Esophagus squamous epithelium (tissue), 5 donors: ENCODE results near the gene THBS3. TPM values are rescaled to one million over a fixed set of nuclear protein-coding genes. Genes with fewer than 3 reads are reported as not detected.
A peak's percentile ranks its signal among the peaks of the same experiment; 100 is the strongest.

ENCODE experiments used
- DNase-seq: peaks from one replicate; lab custom pipeline; 2025; lab: John Stamatoyannopoulos, UW
- H3K27ac ChIP-seq, 4 donors: fragments of 200-600 bp; sonication (generic); one replicate each; pipeline ENCODE4 v1.5.1; 2016 to 2019; ENCODE audit warnings: mild to moderate bottlenecking in 1 of 4
- H3K27me3 ChIP-seq, 4 donors: fragments of 200-600 bp; sonication (generic); 1 replicate in 3 of 4; 2 replicates in 1 of 4; pipeline versions ENCODE4 v1.5.1 to v1.6.0; 2017 to 2021; ENCODE audit warnings: antibody characterized with exemption in 1 of 4
- H3K36me3 ChIP-seq, 3 donors: fragments of 200-600 bp; sonication (generic); one replicate each; pipeline ENCODE4 v1.5.1; 2016 to 2019
- H3K4me1 ChIP-seq, 3 donors: fragments of 200-600 bp; sonication (generic); one replicate each; pipeline ENCODE4 v1.5.1; 2017 to 2019
- H3K4me3 ChIP-seq, 4 donors: fragments of 200-600 bp; sonication (generic); 1 replicate in 3 of 4; 2 replicates in 1 of 4; pipeline ENCODE4 v1.5.1; 2016 to 2019; ENCODE audit warnings: mild to moderate bottlenecking in 2 of 4, moderate library complexity in 1 of 4
- H3K9me3 ChIP-seq, 3 donors: fragments of 200-600 bp; sonication (generic); one replicate each; pipeline ENCODE4 v1.5.1; 2016 to 2019
- CTCF ChIP-seq, 6 experiments: fragments of 450-650 bp in 4 of 6; fragments of 200-600 bp in 2 of 6; sonication (generic) in 2 of 6; IDR thresholded peaks; one replicate each; pipeline ENCODE4 v1.5.1; 2016 to 2019; ENCODE audit warnings: antibody characterized with exemption in 6 of 6, mild to moderate bottlenecking in 4 of 6, moderate library complexity in 4 of 6
- POLR2A ChIP-seq, 4 donors: fragments of 450-650 bp; IDR thresholded peaks; one replicate each; pipeline ENCODE4 v1.6.1; 2017; ENCODE audit warnings: antibody characterized with exemption in 4 of 4, mild to moderate bottlenecking in 4 of 4, moderate library complexity in 3 of 4
- WGBS, 2 donors: methylation state at CpG; one replicate each; pipeline ENCODE4 v1.1.5; 2018; 5-methylcytosine and 5-hydroxymethylcytosine counted together
- intact Hi-C: fragments of 100-400 bp; cut with DNase I; formaldehyde crosslinking; loops from one replicate; pipeline ENCODE4 v1.15.0; 2022
- total RNA-seq, 4 donors: library from RNA; depleted of rRNA; stranded (reverse); fragments of >200 nt; gene quantifications; one replicate each; pipeline ENCODE4 v1.1.0, GENCODE V29; 2016
- donor health status: DM: yes; HTN: yes; CAD: no.

Gene THBS3
- 10 to 100 TPM in 3 of 4 donors, 1 to 10 TPM in 1; 8.7 to 18.5 (median 11.1) TPM for total RNA-seq

DNA sequence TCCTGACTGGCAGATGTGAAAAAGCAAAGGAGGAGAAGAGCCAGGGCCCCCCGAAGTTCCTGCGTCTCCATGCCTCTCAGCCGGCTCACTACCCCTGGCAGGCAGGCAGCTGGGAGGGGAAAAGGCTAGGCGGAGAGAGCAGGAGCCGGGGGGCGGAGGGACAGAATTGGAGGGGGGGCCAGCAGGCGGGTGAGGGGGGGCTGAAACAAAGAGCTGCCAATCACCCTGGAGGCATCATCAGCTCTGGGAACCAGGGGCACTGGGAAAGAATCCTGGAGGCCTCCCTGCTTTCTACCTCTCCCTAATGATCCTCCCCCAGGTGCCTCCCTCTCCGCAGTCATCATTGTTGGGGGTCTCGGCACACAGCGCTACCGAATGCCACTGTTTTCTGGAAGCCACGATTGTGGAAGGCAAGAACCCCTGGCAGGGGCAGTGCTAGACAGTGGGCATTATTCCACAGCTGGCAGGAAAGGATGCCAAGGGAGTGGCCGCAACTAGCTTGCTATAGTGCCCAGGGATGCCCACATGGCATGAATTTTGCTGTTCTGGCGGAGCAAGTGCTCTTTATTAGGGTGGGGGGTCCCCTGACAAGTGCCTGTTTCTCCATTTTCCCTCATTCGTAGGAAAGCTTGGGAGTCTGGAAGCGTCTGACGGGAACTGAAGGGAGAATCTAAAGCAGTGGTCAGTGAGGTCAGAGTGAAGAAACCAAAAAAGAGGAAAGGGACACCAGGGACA lies at the start of gene THBS3:
TSS of gene THBS3 (minus strand) at position 92 of the 735 bp plus-strand sequence. CDS start at position 71, 21 bp downstream.
- Histone ChIP-seq H3K9me3 (no peaks in the 10 kb centered on the region), H3K4me1 (peaks cover 21 to 47% (median 26%) of the 10 kb centered on the region in 3 donors), H3K4me3 (peak within 1 kb of the TSS; percentile 79 to 100 (median 86)), H3K36me3 (peaks cover 0 to 26% (median 0%) of the 10 kb centered on the region in 3 donors), H3K27me3 (no peaks in the 10 kb centered on the region), H3K27ac (peak within 1 kb of the TSS; percentile 97 to 99 (median 98))
- TF ChIP-seq CTCF (IDR thresholded peaks at IDR 0.05) (no peak), POLR2A (IDR thresholded peaks at IDR 0.05) (no peak)
- 6 to 7% methylated on average over 13 to 16 of the region's 17 CpGs for WGBS, 2 donors
- DNase-seq = no peak
- intact Hi-C loops = loop anchor here (5.0 kb wide), 1 partner anchor 34 kb away; a partner anchor contains a TSS

DNA sequence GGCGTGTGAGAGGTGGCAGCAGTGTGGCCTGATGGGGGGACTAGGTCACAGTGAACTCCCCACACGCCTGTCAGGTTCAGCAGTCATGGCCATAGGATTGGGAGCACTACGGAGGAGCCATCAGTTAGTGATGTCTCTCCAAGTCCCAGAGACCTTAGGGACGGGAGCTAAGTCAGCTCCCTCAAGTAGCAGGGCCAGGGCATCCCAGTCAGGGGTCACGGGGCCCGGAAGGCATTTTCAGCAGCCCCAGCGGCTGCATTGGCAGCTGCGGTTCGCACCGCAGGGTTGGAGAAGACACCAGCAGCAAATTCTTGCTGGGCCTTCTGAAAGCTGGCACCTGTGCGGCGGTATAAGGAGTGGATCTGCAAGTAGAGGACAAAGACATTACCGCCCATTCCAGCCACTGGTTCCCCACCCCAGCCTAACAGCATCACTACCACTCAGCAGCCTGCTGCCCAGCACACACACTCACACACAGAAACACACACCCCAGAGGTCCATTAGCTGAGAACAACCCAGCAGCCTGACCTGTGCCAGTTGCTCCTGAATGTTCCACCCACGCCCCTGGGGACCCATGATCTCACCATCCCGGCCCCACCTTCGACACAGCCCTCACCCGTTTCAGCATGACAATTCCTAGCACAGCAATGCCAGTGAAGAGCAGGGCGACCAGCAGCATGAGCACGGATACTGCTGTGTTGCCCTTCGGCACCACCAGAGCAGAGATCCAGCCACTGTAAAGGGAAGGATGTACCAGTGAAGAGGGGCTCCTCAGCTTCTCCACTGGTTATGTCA lies 48.6 kb upstream of the THBS3 start:
- Histone ChIP-seq H3K4me3 (peak overlapping the region; percentile 70 to 95 (median 88)), H3K27me3 (no peaks in the 10 kb centered on the region), H3K9me3 (no peaks in the 10 kb centered on the region), H3K36me3 (peaks cover 0 to 51% (median 12%) of the 10 kb centered on the region in 3 donors), H3K27ac (peak overlapping the region; percentile 94 to 99 (median 97)), H3K4me1 (peaks cover 28 to 53% (median 34%) of the 10 kb centered on the region in 3 donors)
- no peak for DNase-seq
- WGBS, 2 donors = 61 to 90% methylated on average over 6 to 10 of the region's 20 CpGs
- TF ChIP-seq POLR2A (IDR thresholded peaks at IDR 0.05) (no peak), CTCF (IDR thresholded peaks at IDR 0.05) (no peak)
- intact Hi-C loops = no loop called here

- Histone ChIP-seq H3K4me1 (peaks cover 28 to 53% (median 34%) of the 10 kb centered on the region in 3 donors), H3K36me3 (peaks cover 0 to 47% (median 11%) of the 10 kb centered on the region in 3 donors), H3K4me3 (peak within 1 kb of the TSS; percentile 70 to 95 (median 88)), H3K9me3 (no peaks in the 10 kb centered on the region), H3K27me3 (no peaks in the 10 kb centered on the region), H3K27ac (peak within 1 kb of the TSS; percentile 94 to 99 (median 97))
- 2 to 5% methylated on average over 38 to 46 of the region's 54 CpGs for WGBS, 2 donors
- no peak for TF ChIP-seq CTCF (IDR thresholded peaks at IDR 0.05)
- TF ChIP-seq POLR2A (IDR thresholded peaks at IDR 0.05) = peak in 1 of 4 donors; percentile 58
- intact Hi-C loops = no loop called here
- no peak for DNase-seq
Measured at GRCh38 chr1:155255243-155256007, 47.7 kb upstream of the THBS3 start, which contains the start of gene ENTREP3. Gene ENTREP3, minus strand, starts transcription at chr1:155255483. Its CDS starts 606 bp downstream, at chr1:155254877.

DNA sequence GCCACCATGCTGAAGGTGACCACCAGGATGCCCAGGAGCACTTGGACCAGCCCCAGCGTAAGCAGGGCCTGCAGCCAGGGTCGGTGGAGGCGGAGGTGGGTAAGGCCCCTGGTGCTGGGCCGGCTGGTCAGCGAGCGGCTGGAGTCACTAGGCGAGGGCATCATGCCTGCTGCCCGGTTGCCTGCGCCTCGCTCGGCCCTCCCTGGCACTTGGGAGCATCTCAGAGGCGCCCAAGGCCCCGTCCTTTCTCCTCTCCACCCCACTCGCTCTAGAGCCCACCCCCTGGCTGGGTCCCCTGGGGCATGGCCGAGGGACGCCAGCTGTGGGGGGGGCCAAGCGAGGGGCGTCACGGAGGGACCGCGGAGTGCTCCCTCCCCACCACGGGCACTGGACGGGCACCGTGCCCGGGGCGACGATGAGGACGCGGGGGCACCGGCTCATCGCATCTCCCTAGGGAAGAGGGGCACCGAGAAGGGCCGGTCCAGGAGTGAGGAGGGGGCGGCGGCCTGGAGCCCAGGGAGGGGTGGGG lies 47.1 kb upstream of the THBS3 start:
- H3K4me3 ChIP-seq = peak overlapping the region; percentile 70 to 95 (median 88)
- no peak for DNase-seq
- H3K9me3 ChIP-seq = no peaks in the 10 kb centered on the region
- intact Hi-C loops = loop anchor here (5.0 kb wide), 1 partner anchor 73 kb away; no protein-coding TSS in a partner anchor
- H3K27me3 ChIP-seq = no peaks in the 10 kb centered on the region
- TF ChIP-seq POLR2A (IDR thresholded peaks at IDR 0.05) = no peak
- TF ChIP-seq CTCF (IDR thresholded peaks at IDR 0.05) = no peak
- H3K36me3 ChIP-seq = peaks cover 0 to 40% (median 4%) of the 10 kb centered on the region in 3 donors
- H3K27ac ChIP-seq = peak overlapping the region; percentile 94 to 99 (median 97)
- H3K4me1 ChIP-seq = peaks cover 31 to 53% (median 37%) of the 10 kb centered on the region in 3 donors
- WGBS, 2 donors = 2 to 17% methylated on average over 8 of the region's 35 CpGs
